Mucosa of descending colon (tissue), 3 donors: ENCODE data around the gene SLC2A13. TPM values are rescaled to one million over a fixed set of nuclear protein-coding genes. Genes with fewer than 3 reads are reported as not detected.

ENCODE experiments used
- ATAC-seq: fragments of 200-7000 bp; cut with Tn5 transposase; one replicate; pipeline ENCODE4 v1.9.1; 2020; ENCODE audit warnings: mild to moderate bottlenecking, moderate library complexity
- DNase-seq, 3 donors: peaks; one replicate each; pipeline ENCODE4 v3.0.0-alpha.2; 2020
- H3K36me3 ChIP-seq: fragments of 200-600 bp; one replicate; pipeline ENCODE4 v1.8.0; 2021; ENCODE audit warnings: low read depth, mild to moderate bottlenecking
- H3K4me1 ChIP-seq: fragments of 200-600 bp; one replicate; pipeline ENCODE4 v1.8.0; 2021; ENCODE audit warnings: low read depth, mild to moderate bottlenecking
- H3K4me3 ChIP-seq: fragments of 200-600 bp; one replicate; pipeline ENCODE4 v1.8.0; 2021; ENCODE audit warnings: mild to moderate bottlenecking
- H3K9me3 ChIP-seq: fragments of 200-600 bp; one replicate; pipeline ENCODE4 v1.8.0; 2021; ENCODE audit warnings: mild to moderate bottlenecking
- CTCF ChIP-seq: fragments of 200-600 bp; IDR thresholded peaks from one replicate; pipeline ENCODE4 v1.8.0; 2022; ENCODE audit warnings: antibody characterized with exemption, mild to moderate bottlenecking
- intact Hi-C, 2 donors: fragments of 100-400 bp; cut with DNase I in 1 of 2; cut with micrococcal nuclease in 1 of 2; formaldehyde crosslinking; loops; one replicate each; pipeline versions ENCODE4 v1.11.0 to v1.11.1; 2022; cut with DNase I, micrococcal nuclease
- total RNA-seq, 3 donors: library from RNA; stranded (reverse); fragmentation: NEBNext Ultra II Directional in 2 of 3; extraction: Animal tissue kit (Norgen Biotek cat#: 25700) in 2 of 3; gene quantifications; one replicate each; pipeline versions ENCODE4 v1.2.1 to v1.2.4, GENCODE V29; 2021 to 2023
- donor health status: DM: no; HTN: no; CAD: no; lungs with moderate emphysema.
- donor health status: DM: no; HTN: no; CAD: no.
- donor health status: DM: no; HTN: yes; CAD: no.

SLC2A13 gene
- total RNA-seq, 3 donors from 2014 or later, result 25.0 to 41.8 (median 34.1) TPM

- intact Hi-C loops, result loop anchor here (5.0 to 10.0 kb wide), 2 partner anchors 96 to 343 kb away; no protein-coding TSS in a partner anchor
- Histone ChIP-seq H3K4me1 (peaks cover 22% of the 10 kb centered on the region), H3K36me3 (no peaks in the 10 kb centered on the region), H3K9me3 (no peaks in the 10 kb centered on the region), H3K4me3 (no peak overlapping the region)
- DNase-seq (peak in 2 of 3 donors; percentile 31 to 44), ATAC-seq (no peak)
- TF ChIP-seq CTCF, result no peak
Measured at GRCh38 chr12:40107803-40108620, 2.1 kb upstream of the SLC2A13 start.

- peaks cover 22% of the 10 kb centered on the region for H3K4me1 ChIP-seq
- peak; percentile 64 for TF ChIP-seq CTCF
- no peaks in the 10 kb centered on the region for H3K9me3 ChIP-seq
- intact Hi-C loops, result loop anchor here (5.0 to 10.0 kb wide), 2 partner anchors 95 to 342 kb away; no protein-coding TSS in a partner anchor
- H3K4me3 ChIP-seq, result no peak overlapping the region
- DNase-seq, result peak; percentile 87 to 98 (median 90)
- no peaks in the 10 kb centered on the region for H3K36me3 ChIP-seq
- peak; percentile 60 for ATAC-seq
Measured at GRCh38 chr12:40107098-40107802, 1.4 kb upstream of the SLC2A13 start.

GRCh38 chr12:40106655-40107054 is 774 bp upstream of the SLC2A13 start:
- intact Hi-C loops, result loop anchor here (5.0 to 10.0 kb wide), 2 partner anchors 94 to 342 kb away; no protein-coding TSS in a partner anchor
- TF ChIP-seq CTCF, result no peak
- no peaks in the 10 kb centered on the region for H3K9me3 ChIP-seq
- H3K4me1 ChIP-seq, result peaks cover 22% of the 10 kb centered on the region
- no peak overlapping the region for H3K4me3 ChIP-seq
- H3K36me3 ChIP-seq, result no peaks in the 10 kb centered on the region
- no peak for ATAC-seq
- DNase-seq, result no peak

GRCh38 chr12:40106202-40106533 is 287 bp upstream of the SLC2A13 start:
- Histone ChIP-seq H3K4me3 (peak overlapping the region; percentile 87), H3K4me1 (peaks cover 22% of the 10 kb centered on the region), H3K36me3 (no peaks in the 10 kb centered on the region), H3K9me3 (no peaks in the 10 kb centered on the region)
- ATAC-seq (no peak), DNase-seq (no peak)
- TF ChIP-seq CTCF, result no peak
- intact Hi-C loops, result loop anchor here (5.0 to 10.0 kb wide), 2 partner anchors 94 to 341 kb away; no protein-coding TSS in a partner anchor

- intact Hi-C loops, result loop anchor here (5.0 to 10.0 kb wide), 2 partner anchors 93 to 340 kb away; no protein-coding TSS in a partner anchor
- no peaks in the 10 kb centered on the region for H3K36me3 ChIP-seq
- no peak for DNase-seq
- peak; percentile 63 for ATAC-seq
- TF ChIP-seq CTCF, result no peak
- H3K4me3 ChIP-seq, result peak overlapping the region; percentile 87
- H3K9me3 ChIP-seq, result no peaks in the 10 kb centered on the region
- H3K4me1 ChIP-seq, result peaks cover 27% of the 10 kb centered on the region
Measured at GRCh38 chr12:40105265-40105514, 691 bp downstream of the SLC2A13 start.
